Activated naive CD8-positive, alpha-beta T cell treated with anti-CD3 and anti-CD28 coated beads, Interleukin-2, amount 50 U/mL, for 16 hours (primary cell): ENCODE results near the gene CAPN14.
"Not testable (repeated sequence)": the region's sequence is repeated elsewhere in the genome, so short reads cannot be mapped to it uniquely, and the experiment has no call there.

ENCODE experiments used
- DNase-seq: peaks from one replicate; pipeline ENCODE4 v3.0.0-alpha.2; 2020; ENCODE audit warnings: low read depth, low spot score

The CAPN14 gene

DNA sequence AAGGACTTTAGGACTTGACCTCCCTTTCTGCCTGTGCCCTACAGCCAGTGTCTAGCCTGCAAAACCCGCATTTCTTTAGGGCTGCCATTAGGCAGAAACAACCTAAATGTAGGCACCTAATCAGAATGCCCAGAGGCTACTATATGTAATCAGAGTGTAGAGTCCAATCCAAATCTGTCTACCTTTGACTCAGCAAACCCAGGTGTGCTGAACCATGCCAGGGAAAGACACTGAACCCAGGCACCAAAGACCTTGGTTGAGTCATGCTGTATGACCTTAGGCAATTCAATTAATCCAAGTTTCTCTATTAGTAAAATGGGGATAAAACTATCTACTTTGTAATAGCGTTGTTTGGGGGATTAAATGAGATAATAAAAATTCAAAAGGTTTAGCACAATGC lies 20.7 kb downstream of the CAPN14 start:
- no peak for DNase-seq

GRCh38 chr2:31193806-31194205 lies 23.5 kb downstream of the CAPN14 start:
- no peak for DNase-seq

DNA sequence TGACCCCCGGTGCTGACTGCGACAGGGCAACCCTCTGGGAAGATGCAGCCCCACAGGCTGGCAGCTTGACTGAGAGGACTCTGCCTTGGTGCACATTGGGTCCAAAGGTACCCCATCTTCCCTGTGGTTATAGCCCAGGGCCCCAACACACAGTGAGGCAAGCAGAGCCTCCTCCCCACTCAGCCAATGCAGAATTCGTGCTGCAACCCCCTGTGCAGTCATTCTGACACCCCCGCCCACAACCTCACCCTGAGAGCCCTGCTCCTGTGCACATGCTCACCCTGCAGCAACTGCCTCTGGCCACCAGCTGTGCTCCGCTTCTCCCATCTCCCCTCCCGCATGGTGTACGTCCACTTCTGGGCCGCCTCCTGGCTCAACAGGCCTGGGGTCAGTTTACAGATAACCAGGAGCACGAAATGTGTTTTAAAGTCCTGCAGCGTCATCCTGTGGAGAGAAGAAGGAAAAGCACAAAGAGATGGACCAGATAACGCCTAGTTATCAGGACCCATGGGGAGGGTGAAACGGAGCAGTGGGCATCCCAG lies 24.4 kb downstream of the CAPN14 start:
- no peak for DNase-seq

DNA sequence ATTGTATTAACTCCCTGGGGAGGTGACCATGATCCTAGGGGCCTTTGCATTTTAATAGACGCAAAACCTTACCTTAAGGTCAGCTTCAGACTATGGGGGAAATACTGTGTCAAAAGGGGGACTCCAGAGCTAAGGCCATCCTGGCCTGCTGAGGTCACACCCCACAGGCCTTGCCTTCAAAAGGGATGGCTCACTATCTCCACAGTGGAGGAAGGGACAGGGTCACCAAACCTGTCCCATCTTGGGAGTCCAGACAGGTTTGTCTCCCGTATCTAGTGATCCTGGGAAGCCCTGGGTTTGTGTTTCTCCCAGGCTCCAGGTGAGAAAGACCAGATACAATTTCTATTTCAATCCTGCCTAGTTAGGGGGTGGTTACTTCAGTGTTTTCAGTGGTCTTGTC lies 24.9 kb downstream of the CAPN14 start:
- no peak for DNase-seq

- no peak for DNase-seq
Observed at GRCh38 chr2:31191931-31192330, 25.4 kb downstream of the CAPN14 start.

- DNase-seq = no peak
Observed at GRCh38 chr2:31190188-31190587, 27.1 kb downstream of the CAPN14 start.

- DNase-seq = no peak
Observed at GRCh38 chr2:31189141-31189540, 28.2 kb downstream of the CAPN14 start.

GRCh38 chr2:31188131-31188530 lies 29.2 kb downstream of the CAPN14 start:
- DNase-seq = no peak

DNA sequence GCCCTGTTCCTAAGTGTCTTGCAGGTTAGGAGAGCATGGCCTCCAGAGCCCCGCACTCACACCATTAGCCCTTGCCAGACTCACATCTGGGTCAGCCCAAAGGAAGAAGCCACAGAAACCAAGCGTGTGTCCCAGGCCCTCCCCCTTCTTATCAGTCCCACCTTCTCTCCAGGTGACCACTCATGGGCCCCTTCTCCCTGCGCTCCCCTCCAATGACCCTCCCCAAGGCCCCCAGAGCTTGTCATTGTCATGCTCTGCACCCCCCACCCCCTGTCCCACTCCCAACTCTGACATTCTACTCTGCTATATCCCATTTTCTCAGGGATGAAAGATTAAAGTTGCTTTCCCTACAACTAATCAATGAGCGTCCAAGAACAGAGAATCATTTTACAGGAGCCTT lies 30.1 kb downstream of the CAPN14 start:
- DNase-seq = no peak

GRCh38 chr2:31183973-31184372 lies 33.3 kb downstream of the CAPN14 start:
- DNase-seq = not testable (repeated sequence)

DNA sequence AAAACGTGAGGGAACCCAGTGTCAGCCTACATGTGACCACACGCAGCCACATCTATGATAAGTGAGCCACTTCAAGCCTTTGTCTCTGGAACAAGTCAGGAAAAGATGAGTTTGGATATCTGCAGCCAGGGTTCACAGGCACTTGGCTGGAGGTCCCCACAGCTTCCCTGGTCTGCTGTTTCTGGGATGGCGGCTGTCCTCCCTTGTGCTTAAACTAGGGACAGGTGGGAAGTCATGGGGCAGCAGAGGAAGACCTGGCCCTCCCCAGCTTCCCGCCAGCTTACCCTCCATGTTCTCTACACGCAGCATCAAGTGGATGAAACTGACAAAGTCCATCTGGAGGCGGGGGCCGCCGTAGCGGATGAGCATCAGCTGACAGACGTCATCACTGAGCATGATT lies 40.6 kb downstream of the CAPN14 start:
- DNase-seq = no peak

DNA sequence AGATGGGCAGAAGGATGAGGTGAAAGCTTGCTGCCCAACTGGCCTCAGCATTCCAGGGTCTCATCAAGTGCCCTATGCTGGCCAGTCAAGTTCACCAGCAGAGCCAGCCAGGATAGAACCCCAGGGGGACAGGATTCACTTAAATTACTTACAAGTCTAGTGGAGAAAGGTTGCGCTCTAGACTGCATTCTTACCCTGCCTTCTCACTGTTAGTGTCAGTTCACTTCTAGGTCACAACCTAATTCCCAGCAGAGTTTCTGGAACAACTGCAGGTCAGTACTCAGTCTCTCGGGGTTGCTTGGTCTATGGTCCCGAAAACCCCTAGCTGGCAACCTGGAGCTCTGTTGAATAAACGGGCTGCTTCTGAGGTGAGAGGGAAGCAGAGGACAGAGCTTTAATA lies 46.2 kb downstream of the CAPN14 start:
- no peak for DNase-seq

DNA sequence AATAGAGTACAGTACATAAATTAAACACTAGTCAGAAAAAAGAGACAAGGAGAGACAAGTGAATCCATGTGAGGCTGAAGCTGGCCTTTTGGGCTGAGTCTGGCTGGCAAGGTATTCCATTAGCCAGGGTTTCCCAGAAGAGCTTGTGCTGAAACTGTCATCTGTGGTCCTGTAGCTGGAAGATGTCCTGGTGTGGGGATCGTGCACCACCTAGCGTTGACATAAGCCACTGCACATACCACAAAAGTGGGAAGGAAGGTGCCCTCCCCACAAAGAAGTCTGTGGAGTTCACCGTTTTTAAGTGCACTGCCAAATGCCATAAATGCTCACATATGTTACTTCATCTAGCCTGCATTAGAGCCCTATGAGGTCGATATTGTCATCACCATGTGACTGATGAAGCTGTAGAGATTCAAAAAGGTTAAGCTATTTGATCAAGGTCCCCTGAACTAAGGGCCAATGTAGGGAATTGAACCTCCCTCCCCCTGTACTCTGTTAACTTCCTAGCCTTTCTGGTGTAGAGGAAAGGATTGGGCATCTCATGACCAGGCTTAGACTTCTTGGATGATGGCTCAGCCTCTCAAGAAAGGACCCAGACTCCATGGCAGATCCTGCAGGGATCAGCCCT lies 47.1 kb downstream of the CAPN14 start:
- peak; percentile 7 for DNase-seq

DNA sequence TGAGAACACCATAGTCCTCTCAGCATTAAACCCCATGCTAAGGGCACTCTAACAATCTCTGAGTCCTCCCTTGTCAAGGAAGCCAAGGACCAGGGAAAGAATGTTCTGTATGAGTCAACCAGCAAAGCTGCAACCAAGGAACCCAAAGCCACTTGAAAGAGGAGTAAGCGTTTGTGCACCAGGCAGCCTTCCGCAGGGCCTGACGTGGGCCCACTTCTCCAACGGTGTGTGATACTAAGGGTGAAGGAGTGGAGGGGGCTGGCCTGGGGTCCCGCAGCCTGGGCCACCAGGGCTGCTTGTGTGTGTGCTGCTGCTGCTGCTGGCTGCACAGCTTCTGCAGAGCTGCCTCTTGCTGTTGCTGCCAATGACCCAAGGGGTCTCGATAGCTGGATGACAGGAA lies 49.0 kb downstream of the CAPN14 start:
- no peak for DNase-seq

GRCh38 chr2:31166925-31167324 lies 50.4 kb downstream of the CAPN14 start:
- no peak for DNase-seq

DNA sequence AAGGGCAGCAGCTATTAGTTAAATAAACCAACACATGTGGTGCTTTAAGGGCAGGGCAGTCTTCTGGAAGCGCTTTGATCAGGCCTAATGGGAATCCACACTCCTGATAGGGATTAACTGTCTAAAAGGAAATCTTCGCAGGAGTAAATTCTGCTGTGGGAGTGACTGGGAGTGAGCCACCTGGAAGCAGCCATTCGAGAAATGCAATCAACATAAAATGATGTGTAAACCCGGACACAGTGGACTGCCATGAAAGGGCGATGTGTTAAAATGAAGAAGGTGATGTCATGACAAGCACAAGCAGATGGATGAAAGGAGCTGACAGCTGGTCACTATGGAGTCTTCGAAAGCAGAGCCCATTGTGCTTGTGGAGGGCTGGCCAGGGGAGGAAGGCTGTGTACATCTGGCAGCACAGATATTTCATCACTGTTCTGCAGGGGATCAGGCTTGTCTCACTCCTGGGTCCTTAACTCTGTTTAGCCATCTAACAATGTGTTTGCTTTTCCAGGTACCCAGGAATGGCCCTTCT lies 54.2 kb downstream of the CAPN14 start:
- DNase-seq = no peak

DNA sequence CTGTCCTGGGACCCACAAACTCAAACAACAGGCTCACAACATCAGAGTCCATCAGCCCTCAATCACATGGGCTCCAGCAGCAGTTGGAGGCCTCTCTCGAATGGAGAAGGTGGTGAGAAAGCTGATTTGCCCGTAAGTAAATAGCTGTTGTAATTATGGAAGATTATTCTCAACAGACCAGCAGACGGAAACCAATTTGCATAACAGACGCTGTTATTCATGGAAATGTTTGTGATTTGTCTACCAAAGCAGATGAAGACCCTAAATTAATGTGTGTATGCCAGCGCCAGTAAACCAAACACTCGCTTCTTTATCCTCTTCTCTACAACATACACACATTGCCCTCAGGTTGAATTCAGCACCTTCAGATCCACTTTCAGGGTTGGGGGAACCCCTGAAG lies 55.7 kb downstream of the CAPN14 start:
- no peak for DNase-seq

GRCh38 chr2:31151501-31151900 lies 65.8 kb downstream of the CAPN14 start:
- no peak for DNase-seq

DNA sequence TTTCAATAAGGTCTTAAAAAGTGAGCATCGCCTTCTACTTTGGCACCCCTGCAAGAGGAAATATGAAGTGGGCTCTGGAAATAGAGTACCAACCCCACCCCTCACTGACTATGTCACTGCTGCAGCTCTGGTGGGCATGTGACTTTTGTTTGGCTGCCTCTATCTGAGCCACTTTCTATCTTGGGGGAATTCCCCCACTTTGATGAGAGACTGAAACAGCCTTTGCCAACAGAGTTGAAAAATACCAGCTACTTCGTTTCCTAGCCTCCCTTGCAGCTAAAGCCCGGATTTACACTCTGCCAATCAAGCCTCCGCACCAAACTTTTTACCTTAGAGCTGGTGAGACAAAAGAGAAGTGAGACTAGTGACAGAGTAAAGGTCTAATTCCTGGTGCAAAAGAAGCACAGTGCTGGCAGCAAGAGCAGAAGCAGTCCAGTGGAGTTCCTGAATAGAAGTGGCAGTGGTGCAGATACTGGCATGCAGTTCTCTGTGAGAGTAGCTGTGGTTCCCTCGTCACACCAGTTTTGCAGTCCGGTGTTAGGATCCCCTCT lies 67.1 kb downstream of the CAPN14 start:
- no peak for DNase-seq

GRCh38 chr2:31148514-31148913 lies 68.8 kb downstream of the CAPN14 start:
- DNase-seq = no peak

- DNase-seq = no peak
Observed at GRCh38 chr2:31147645-31148044, 69.7 kb downstream of the CAPN14 start.

GRCh38 chr2:31142110-31142509 lies 75.2 kb downstream of the CAPN14 start:
- DNase-seq = no peak

- no peak for DNase-seq
Observed at GRCh38 chr2:31141443-31142085, 75.8 kb downstream of the CAPN14 start.
